Measurements from ENCODE around the gene C9orf153. TPM values are rescaled to one million over a fixed set of nuclear protein-coding genes. Genes with fewer than 3 reads are reported as not detected.

C9orf153 gene
- total RNA-seq, 1 donor, result 0.45 TPM

DNA sequence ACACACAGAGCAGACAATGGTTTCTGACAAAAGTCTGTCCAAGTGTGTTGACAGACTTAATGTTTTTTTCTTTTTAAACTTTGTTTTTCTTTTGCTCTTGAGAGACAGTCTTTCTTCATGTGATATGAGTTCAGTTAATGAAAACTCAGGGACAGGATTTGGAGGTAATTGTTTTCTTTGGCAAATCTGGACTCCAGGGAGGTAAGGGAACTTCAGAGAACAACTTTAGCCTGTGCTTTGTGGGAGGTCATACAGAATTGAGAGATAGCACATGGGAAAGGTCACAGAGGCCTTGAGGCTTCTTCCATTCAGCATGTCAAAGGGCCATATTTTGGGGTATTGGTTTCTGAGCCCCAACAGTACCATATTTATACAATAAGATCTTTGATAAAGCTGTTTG, 9.3 kb downstream of the C9orf153 start:
- no peak for DNase-seq (ENCODE audit: low read depth)
- TF ChIP-seq, protein P1, sequence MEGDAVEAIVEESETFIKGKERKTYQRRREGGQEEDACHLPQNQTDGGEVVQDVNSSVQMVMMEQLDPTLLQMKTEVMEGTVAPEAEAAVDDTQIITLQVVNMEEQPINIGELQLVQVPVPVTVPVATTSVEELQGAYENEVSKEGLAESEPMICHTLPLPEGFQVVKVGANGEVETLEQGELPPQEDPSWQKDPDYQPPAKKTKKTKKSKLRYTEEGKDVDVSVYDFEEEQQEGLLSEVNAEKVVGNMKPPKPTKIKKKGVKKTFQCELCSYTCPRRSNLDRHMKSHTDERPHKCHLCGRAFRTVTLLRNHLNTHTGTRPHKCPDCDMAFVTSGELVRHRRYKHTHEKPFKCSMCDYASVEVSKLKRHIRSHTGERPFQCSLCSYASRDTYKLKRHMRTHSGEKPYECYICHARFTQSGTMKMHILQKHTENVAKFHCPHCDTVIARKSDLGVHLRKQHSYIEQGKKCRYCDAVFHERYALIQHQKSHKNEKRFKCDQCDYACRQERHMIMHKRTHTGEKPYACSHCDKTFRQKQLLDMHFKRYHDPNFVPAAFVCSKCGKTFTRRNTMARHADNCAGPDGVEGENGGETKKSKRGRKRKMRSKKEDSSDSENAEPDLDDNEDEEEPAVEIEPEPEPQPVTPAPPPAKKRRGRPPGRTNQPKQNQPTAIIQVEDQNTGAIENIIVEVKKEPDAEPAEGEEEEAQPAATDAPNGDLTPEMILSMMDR (IDR thresholded peaks at IDR 0.05; ENCODE audit: insufficient read depth, low read length), result no peak
- H3K4me3 ChIP-seq (ENCODE audit: low read depth, low read length), result no peak overlapping the region

GRCh38 chr9:86248746-86249145, 10.7 kb downstream of the C9orf153 start:
- H3K4me3 ChIP-seq (ENCODE audit: low read depth, low read length), result no peak overlapping the region
- TF ChIP-seq, protein P1 (IDR thresholded peaks at IDR 0.05; ENCODE audit: insufficient read depth, low read length), result no peak
- DNase-seq (ENCODE audit: low read depth), result no peak

DNA sequence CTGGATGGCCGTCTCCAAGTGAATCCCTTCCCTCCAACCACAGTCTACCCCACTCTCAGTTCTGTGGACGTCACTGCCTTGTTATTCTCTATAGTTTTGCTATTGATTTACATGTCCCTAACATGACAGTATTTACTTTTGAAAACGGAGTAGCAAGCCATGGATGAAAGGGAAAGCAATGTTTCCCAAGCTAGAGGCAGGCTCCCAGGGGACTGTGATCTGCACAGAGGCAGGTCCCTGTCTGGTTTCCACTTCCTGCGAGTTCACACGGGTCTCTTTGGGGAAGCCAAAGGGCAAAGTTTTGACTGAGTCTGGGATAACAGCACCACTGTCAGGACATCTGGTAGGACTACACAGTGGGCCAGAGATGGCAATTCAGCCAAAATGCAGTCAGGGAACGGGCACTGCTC, 12.7 kb downstream of the C9orf153 start:
- no peak for DNase-seq (ENCODE audit: low read depth)
- TF ChIP-seq, protein P1 (IDR thresholded peaks at IDR 0.05; ENCODE audit: insufficient read depth, low read length), result no peak
- no peak overlapping the region for H3K4me3 ChIP-seq (ENCODE audit: low read depth, low read length)

DNA sequence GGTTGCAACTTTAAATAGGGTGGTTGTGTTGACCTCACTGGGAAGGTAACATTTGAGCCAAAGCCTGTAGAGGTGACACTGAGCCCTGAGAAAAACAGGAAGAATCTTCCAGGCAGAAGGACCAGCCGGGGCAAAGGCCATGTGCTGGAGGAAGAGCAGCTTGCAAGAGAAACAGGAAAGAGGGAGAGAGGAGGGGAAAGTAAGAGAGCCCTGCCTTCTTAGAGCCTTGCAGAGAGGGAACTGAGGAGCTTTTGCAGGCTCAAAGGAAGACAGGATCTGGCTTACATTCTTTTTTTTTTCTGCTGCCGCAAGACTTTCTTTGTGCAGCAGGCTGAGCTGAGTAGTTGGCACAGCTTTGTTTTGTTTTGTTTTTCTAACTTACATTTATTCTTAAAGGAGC, 17.4 kb downstream of the C9orf153 start:
- no peak overlapping the region for H3K4me3 ChIP-seq (ENCODE audit: low read depth, low read length)
- peak; percentile 4 for DNase-seq (ENCODE audit: low read depth)
- TF ChIP-seq, protein P1 (IDR thresholded peaks at IDR 0.05; ENCODE audit: insufficient read depth, low read length), result no peak

GRCh38 chr9:86241216-86241615, 18.2 kb downstream of the C9orf153 start:
- H3K4me3 ChIP-seq (ENCODE audit: low read depth, low read length), result no peak overlapping the region
- TF ChIP-seq, protein P1 (IDR thresholded peaks at IDR 0.05; ENCODE audit: insufficient read depth, low read length), result no peak
- DNase-seq (ENCODE audit: low read depth), result peak; percentile 16

DNA sequence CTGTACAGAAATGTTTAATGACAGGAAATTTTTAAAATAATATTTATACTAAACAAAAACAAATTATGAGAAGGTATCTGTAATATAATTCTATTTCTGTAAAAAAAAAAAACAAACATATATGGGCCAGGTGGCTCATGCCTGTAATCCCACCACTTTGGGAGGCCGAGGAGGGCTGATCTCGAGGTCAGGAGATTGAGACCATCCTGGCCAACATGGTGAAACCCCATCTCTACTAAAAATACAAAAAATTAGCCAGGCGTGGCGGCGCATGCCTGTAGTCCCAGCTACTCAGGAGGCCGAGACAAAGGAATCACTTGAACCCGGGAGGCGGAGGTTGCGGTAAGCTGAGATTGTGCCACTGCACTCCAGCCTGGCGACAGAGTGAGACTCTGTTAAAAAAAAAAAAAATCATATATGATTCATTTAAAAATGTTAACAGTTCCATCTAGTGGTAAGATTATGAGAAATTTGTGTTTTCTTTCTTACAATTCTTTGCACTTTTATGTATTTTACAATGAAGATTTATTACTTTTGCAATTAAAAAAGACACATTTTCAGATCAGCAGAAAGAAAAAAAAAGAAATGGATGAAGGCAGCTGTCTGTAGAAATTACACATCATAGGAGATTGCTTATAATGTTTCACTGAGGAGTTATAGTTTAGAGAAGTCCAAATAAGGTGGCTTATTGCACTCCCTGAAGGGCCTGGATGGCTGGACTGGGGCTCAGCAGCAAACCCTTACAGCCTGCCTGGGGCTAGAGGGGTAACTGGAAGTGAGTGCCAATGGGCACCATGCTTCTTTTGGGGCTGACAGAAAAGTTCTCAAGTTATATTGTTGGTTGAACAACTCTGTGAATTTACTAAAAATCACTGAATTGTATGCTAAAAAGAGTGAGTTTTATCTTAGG, 20.3 kb downstream of the C9orf153 start:
- DNase-seq (ENCODE audit: low read depth), result peak; percentile 33
- TF ChIP-seq, protein P1 (IDR thresholded peaks at IDR 0.05; ENCODE audit: insufficient read depth, low read length), result no peak
- H3K4me3 ChIP-seq (ENCODE audit: low read depth, low read length), result no peak overlapping the region
